Retinal pigment epithelial cell (primary cell): ENCODE measurements around the gene TFEB.

Experiments
- DNase-seq: peaks from one replicate; pipeline ENCODE4 v3.0.0-alpha.2; 2010; ENCODE audit warnings: low read depth
- H3K4me3 ChIP-seq: 2 replicates; pipeline ENCODE4 v1.5.1; 2011; ENCODE audit warnings: mild to moderate bottlenecking, low read length, control low read depth, moderate library complexity
- CTCF ChIP-seq: conservative IDR thresholded peaks from 2 replicates; pipeline ENCODE4 v1.5.1; 2011; ENCODE audit warnings: low read depth, low read length, control low read depth, inconsistent platforms

TFEB gene

GRCh38 chr6:41759106-41759904 lies 23.9 kb upstream of the TFEB start:
- no peak overlapping the region for H3K4me3 ChIP-seq
- no peak for TF ChIP-seq CTCF
- no peak for DNase-seq

- no peak overlapping the region for H3K4me3 ChIP-seq
- TF ChIP-seq CTCF, result no peak
Measured at GRCh38 chr6:41758641-41759035, 23.2 kb upstream of the TFEB start.

GRCh38 chr6:41757931-41758640 lies 22.7 kb upstream of the TFEB start:
- no peak for TF ChIP-seq CTCF
- no peak overlapping the region for H3K4me3 ChIP-seq
- no peak for DNase-seq

More at GRCh38 chr6:41758641-41759035, 23.2 kb upstream of the TFEB start:
- DNase-seq, result no peak

- TF ChIP-seq CTCF, result no peak
- H3K4me3 ChIP-seq, result no peak overlapping the region
- no peak for DNase-seq
Measured at GRCh38 chr6:41757271-41757670, 21.9 kb upstream of the TFEB start.

- no peak for DNase-seq
- no peak for TF ChIP-seq CTCF
- H3K4me3 ChIP-seq, result no peak overlapping the region
Measured at GRCh38 chr6:41756354-41756753, 20.9 kb upstream of the TFEB start.

- no peak for DNase-seq
- H3K4me3 ChIP-seq, result no peak overlapping the region
- TF ChIP-seq CTCF, result no peak
Measured at GRCh38 chr6:41755895-41756294, 20.5 kb upstream of the TFEB start.

- TF ChIP-seq CTCF, result no peak
- no peak overlapping the region for H3K4me3 ChIP-seq
- no peak for DNase-seq
Measured at GRCh38 chr6:41750374-41750773, 15.0 kb upstream of the TFEB start.
